G401.6 (cell line): ENCODE results near the gene CRLF1.
"Not testable (repeated sequence)": the region's sequence is repeated elsewhere in the genome, so short reads cannot be mapped to it uniquely, and the experiment has no call there.

Experiments
- FAIRE-seq: peaks from 2 replicates; lab custom pipeline; 2012; peaks lifted over from hg19 to GRCh38; lab: Jason Lieb, UNC

The CRLF1 gene

GRCh38 chr19:18608805-18609716, 2.5 kb upstream of the CRLF1 start:
- FAIRE-seq, result no peak

- no peak for FAIRE-seq
Measured at GRCh38 chr19:18608102-18608804, 1.7 kb upstream of the CRLF1 start.

GRCh38 chr19:18607226-18608101, 865 bp upstream of the CRLF1 start:
- no peak for FAIRE-seq

- no peak for FAIRE-seq
Measured at GRCh38 chr19:18605546-18606280, 886 bp downstream of the CRLF1 start.

DNA sequence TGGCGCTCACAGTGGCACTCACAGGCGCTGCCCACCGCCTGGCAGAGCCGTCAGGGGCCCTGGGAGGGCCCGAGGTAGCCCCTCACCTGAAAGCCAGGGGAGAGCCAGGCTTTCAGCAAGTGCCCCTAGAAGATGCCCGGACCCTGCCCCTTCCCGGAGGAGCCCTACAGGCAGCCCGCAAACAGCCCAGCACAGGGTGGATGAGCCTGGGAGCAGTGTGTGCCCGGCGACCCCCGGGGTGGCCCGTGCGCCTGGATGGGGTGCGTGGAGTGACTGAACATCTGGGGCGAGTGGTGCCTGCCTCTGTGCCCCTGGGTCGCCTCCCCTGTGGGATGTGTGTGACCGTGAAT, 1.4 kb downstream of the CRLF1 start:
- FAIRE-seq, result no peak

GRCh38 chr19:18604820-18605159, 1.8 kb downstream of the CRLF1 start:
- no peak for FAIRE-seq

DNA sequence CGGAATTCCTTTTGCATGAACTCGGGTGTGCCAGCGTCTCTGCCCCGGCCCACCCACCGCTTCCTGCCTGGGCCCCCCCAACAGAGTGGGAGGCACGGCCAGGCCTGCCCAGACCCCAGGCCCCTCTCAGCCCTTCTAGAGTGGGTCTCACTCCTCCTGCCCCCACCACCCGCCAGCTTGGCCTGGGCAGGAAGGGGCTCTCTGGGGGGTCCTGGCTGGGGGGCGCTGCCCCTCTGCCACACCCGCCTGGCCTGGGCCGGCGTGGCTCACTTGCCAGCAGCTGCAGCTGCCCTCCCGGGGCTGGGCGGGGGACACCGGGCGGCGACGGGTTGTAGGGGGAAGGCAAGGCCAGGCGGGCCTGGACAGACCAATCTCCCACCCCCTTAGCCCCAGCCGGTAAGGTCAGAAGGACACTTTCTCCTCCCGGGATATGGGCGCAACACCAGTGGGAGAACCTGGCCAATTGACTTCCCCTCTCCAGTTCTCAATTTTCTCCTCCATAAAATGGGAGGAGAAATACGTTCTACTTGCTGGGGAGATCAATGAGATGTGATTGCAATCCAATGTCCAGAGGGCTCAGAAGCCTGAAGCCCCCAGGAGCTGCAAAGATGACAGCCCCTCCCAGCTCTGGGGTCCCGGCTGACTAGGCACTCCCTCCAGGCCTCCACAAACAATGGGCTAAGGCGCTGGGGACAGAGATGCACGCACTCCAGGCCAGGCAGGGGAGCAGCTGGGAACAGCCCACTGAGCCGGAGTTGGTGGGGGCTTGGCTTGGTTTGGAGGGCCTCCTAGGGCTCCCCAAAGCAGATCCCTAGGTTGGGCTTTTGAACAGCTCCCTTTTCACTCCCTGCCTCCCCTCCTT, 2.4 kb downstream of the CRLF1 start:
- no peak for FAIRE-seq

- FAIRE-seq, result no peak
Measured at GRCh38 chr19:18603255-18603957, 3.2 kb downstream of the CRLF1 start.

GRCh38 chr19:18601875-18602274, 4.7 kb downstream of the CRLF1 start:
- FAIRE-seq, result no peak

DNA sequence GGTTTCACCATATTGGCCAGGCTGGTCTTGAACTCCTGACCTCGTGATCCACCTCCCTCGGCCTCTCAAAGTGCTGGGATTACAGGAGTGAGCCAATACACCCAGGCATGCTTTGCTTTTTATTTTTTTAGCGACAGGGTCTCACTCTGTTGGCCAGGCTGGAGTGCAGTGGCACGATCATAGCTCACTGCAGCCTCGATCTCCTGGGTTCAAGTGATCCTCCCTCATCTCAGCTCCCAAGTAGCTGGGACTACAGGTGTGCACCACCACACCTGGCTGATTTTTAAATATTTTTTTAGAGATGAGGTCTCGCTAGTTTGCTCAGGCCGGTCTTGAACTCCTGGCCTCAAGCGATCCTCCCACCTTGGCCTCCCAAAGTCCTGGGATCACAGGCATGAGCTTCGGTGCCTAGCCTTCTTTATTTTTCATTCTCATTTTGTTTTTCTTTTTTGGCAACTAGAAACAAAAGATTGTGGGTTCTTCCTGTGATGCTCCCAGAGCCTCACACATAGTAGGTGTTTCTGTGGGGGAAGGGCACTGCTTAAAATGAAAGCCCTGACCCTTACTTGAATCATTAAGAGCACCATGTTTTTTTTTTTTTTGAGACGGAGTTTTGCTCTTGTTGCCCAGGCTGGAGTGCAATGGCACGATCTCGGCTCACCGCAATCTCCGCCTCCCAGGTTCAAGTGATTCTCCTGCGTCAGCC, 5.8 kb downstream of the CRLF1 start:
- not testable (repeated sequence) for FAIRE-seq

- no peak for FAIRE-seq
Measured at GRCh38 chr19:18599485-18599884, 7.1 kb downstream of the CRLF1 start.

DNA sequence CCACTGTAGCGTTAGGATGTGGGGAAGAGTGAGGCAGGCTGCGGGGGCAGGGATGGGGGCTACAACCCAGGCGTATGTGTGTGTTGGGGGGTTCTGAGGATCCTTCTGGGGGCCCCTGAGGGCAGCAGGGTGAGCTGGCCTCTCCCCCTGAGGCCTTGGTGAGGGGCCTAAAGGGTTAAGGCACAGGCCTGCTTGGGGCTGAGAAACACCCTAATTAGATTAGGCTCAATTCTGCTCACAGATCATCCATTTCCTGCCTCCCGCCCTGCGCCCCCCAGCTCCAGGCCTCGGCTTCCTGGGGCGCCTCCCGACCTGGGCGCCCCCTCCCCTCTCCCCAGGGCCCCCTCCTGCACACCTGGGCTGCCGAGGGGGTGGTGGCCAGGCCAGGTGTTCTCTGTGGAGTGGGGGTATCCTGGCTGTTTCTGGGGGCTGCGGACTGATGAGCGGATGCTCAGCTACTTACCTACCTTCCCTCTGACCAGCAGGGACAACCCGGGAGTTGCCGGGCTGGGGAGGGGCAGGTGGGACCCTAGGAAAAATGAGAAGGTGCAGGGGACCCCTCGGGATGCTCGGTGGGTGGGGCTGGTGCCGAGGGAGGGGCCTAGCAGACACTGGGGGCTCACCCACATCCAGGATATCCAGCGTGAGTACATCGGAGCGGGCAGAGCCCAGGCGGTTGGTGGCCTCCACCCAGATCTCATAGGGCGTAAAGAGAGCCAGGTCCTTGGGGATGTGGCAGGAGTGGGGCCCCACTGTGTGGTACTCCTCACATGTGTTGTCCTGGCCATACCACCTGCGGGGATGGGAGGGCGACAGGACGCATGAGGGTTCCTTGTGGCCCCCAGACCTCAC, 8.6 kb downstream of the CRLF1 start:
- FAIRE-seq, result no peak

DNA sequence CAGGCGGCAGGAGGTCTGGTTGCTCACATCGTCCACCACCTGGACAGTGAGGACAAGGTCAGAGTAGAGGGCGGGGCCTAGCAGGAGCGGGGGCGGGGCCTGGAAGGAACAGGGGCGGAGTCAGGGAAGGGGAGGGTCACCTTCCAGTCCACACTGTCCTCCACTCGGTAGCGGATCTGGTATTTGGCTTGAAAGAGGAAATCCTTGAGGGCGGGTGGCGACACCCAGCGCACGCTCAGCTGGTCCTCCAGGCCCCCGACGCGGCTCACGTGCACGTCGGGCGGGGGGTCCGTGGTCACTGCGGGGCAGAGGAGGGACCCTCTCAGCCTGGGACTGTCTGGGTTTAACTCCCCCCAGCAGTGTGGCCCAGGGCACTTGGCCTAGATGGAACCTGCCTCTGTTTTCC, 9.8 kb downstream of the CRLF1 start:
- no peak for FAIRE-seq

GRCh38 chr19:18595475-18595874, 11.1 kb downstream of the CRLF1 start:
- no peak for FAIRE-seq

DNA sequence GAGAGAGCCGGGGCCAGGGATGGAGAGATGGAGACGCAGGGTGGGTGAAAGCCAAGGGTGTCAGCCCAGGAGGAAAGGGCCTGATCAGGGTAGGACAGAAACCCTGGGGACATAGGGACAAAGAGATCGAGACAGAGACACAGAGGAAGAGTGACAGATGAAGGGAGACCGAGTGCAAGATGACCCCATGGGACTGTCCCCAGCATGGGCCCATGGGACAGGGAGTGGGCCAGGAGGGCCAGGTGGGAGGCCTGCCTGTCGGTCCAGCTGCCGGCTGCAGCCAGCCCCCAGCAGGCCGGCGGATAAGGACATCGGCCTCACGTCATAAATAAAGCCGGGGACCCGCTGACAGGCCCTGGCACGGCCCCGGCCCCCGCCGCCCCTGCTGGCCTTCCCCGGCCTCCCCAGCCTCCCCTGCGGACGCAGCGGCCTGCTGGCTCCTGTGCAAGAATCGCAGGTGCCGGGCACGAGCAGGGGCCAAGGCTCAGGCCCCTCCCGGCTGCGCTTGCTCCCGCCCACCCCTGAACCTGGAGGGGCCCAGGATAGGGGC, 11.7 kb downstream of the CRLF1 start:
- FAIRE-seq, result no peak

DNA sequence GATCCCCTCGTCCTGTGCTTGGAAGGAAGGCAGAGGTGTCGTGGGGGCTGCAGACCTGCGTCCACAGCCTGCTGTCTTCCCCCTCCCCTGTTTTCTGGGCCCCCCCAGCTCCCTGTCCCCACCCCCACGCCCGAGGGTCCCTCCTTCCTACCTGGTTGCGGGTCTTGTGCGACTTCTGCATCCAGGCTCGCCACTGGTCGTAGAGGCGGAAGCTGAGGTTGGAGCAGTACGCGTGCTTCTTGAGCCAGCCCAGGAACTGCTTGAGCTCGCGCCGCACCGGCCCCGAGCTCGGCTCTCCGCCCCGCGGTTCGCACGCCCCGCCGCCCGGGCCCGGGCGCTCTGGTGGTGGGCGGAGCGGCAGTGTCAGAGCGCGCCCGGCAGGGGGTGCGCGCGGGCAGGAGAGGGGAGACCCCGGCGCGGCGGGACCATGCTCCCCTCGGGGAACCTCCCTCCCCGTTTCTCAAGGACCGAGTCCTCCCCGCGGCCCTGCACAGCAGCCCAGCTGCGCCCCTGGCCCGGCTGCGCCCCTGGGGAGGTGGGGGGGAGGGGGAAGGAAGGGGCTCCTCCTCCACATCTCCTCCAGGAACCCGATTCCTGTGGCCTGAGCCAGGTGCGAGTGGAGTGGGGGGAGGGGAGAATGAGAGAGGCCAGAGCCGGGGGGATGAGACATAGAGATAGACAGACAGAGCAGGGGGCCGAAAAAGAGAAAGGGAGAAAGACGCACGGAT, 12.3 kb downstream of the CRLF1 start:
- FAIRE-seq, result no peak

- FAIRE-seq, result no peak
Measured at GRCh38 chr19:18593367-18594095, 13.1 kb downstream of the CRLF1 start.
